GM19467 (cell line): ENCODE measurements around the gene AXIN1.

Source experiments
- ATAC-seq: cut with Tn5 transposase; IDR thresholded peaks from one replicate; pipeline ENCODE4 v1.9.1; 2021; ENCODE audit warnings: mild to moderate bottlenecking, moderate library complexity; ENCODE audit not compliant: unreplicated experiment

The AXIN1 gene

DNA sequence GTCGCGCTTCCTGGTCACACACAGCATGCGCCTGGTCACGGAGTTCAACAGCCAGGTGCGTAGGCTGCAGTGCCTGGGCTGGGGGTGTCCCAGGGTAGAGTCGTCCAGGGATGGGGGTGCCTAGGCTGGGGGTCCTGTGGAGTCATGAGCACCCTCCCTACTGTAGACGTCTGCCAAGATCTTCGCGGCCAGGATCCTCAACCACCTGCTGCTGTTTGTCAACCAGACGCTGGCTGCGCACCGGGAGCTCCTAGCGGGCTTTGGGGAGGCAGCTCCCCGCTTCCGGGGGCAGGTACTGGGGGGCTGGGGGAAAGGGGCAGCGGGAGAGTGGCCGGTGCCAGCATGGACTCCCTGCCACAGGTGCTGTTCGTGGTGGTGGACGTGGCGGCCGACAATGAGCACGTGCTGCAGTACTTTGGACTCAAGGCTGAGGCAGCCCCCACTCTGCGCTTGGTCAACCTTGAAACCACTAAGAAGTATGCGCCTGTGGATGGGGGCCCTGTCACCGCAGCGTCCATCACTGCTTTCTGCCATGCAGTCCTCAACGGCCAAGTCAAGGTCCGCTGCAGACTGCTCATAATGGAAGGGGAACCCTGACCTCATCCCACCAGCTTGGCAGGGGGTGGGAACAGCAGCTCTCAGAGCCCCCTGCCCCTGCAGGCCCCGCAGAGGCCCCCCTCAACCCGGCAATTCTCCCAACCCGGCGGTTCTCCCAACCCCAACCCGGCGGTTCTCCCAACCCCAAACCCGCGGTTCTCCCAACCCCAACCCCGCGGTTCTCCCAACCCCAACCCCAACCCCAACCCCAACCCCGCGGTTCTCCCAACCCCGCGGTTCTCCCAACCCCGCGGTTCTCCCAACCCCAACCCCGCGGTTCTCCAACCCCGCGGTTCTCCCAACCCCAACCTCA, 67.1 kb downstream of the AXIN1 start:
- ATAC-seq, result no peak

DNA sequence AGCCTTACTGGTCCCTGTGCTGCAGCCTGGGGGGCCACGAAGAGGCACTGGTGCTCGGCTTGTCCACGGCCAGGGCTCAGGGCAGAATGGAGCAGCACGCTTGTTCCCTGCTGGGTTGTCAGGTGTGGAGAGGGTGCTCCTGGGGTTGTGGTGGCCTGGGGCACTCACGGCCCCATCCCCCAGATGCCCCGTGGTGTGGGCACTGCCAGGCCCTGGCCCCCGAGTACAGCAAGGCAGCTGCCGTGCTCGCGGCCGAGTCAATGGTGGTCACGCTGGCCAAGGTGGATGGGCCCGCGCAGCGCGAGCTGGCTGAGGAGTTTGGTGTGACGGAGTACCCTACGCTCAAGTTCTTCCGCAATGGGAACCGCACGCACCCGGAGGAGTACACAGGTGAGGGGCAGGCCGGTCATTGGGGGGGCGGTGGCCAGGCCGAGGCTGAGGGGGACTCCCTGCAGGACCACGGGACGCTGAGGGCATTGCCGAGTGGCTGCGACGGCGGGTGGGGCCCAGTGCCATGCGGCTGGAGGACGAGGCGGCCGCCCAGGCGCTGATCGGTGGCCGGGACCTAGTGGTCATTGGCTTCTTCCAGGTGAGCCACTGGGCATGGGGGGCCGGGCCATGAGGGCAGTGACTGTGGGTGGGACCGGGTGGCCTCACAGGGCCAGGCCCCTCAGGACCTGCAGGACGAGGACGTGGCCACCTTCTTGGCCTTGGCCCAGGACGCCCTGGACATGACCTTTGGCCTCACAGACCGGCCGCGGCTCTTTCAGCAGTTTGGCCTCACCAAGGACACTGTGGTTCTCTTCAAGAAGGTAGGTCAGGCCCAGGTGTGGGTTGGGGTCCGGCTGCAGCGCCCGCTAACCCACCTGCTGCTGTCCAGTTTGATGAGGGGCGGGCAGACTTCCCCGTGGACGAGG, 68.1 kb downstream of the AXIN1 start:
- no peak for ATAC-seq

DNA sequence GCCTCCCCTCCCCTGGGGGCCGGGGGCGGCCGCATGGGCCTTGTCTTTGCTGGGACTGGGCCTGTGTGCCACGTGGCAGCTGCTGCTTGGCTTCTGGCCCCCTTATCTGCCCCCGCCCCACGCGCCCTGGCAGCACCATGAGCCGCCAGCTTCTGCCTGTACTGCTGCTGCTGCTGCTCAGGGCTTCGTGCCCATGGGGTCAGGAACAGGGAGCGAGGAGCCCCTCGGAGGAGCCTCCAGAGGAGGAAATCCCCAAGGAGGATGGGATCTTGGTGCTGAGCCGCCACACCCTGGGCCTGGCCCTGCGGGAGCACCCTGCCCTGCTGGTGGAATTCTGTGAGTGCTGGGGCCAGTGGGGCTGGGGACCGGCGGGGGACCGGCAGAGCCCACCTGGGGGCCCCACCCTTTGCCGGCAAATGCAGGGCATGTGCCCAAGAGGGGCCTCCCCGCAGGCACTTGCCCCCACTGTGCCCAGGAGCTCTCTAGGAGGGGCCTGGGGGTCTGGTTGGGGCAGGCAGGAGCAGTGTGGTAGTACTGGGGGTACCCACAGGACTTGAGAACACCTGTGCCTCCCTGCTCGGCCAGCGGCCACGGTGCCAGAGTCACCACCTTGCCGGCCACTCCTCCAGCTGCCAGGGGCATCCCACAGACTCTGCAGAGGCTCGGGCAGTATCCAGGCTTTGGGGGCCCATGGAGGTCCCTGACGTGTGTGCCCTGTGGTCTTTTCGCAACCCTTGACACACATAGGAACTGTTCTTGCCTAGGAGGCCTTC, 69.3 kb downstream of the AXIN1 start, which contains the start of gene PDIA2:
TSS of gene PDIA2 (plus strand) at position 132 of the 773 bp plus-strand sequence. CDS start at position 138, 6 bp downstream.
- no peak for ATAC-seq

DNA sequence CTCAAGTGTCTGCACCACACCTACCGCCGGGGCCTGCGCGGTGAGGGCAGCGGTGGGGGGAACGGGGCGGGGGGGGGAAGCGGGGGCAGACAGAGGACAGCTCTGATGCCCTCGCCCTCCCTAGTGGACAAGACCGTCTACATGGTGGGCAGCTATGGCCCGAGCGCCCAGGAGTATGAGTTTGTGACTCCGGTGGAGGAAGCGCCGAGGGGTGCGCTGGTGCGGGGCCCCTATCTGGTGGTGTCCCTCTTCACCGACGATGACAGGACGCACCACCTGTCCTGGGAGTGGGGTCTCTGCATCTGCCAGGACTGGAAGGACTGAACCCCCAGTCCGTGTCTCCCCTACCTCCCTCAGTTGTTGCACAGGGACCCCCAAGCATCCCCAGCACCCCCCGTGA, 70.0 kb downstream of the AXIN1 start:
- no peak for ATAC-seq

DNA sequence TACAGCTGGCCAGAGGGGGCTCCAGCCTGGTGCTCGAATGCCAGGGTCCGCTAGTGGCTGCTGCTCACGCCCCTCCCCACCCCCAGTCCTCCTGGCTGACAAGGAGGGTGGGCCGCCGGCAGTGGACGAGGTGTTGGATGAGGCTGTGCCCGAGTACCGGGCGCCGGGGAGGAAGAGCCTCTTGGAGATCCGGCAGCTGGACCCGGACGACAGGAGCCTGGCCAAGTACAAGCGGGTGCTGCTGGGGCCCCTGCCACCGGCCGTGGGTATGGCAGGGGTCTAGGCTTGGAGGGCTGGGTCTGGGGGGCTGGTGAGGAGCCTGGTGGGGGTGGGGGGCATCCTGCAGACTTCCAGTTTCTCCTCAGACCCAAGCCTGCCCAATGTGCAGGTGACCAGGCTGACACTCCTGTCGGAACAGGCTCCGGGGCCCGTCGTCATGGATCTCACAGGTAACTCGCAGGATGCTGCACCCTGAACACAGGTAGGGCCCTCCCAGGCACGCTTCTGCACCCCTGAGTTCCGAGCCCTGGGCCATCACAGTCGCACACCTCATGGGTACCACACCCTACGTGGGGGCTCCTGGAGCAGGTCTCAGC, 70.8 kb downstream of the AXIN1 start:
- ATAC-seq, result no peak

DNA sequence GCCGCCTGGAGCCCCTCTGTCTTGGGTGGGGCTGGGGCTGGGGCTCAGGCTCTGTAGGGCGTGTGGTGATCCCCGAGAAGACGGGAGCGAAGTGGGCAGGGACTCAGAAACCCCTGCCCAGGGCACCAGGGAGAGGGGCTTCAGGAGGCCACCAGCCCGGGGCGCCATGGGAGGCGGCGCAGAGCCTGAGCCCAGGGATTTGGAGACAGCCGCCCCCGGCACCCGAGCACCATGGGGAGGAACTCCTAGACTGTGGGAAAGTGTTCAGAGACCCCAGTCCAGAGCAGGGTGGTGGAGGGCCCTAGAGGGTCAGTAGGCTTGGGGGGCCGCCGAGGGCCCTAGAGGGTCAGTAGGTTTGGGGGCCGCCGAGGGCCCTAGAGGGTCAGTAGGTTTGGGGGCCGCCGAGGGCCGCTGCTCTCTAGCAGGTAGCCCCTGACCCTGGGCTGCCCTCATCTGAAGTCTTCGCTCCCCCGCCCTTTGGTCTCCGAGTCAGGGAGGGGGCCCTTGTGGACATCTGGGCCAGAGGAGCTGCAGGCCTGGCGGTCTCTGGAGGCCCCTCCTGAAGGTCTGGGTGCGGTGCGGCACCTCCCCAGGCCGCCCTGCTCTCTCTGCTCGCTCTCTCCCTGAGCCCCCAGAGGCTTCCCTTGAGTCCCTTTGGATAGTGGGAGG, 71.4 kb downstream of the AXIN1 start:
- no peak for ATAC-seq

DNA sequence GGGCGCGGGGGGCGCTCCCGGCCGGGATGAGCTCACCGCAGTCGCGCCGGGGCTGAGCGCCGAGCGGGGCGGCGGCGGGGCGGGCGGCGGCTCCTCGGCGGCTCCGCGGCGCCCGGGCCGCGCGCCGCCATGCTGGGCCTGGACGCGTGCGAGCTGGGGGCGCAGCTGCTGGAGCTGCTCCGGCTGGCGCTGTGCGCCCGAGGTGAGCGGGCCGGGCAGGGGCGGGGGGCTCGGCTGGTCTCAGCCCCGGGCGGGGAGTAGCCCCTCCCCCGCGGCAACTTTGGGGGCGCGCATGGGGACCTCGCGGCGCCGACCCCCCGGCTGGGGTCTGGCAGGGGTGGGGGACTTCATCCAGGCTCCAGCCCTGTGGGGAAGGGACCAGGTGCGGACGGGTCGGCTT, 72.0 kb downstream of the AXIN1 start, which contains the start of gene ARHGDIG:
TSS of gene ARHGDIG (plus strand) at position 40 of the 400 bp plus-strand sequence. CDS start at position 130, 90 bp downstream.
- no peak for ATAC-seq

DNA sequence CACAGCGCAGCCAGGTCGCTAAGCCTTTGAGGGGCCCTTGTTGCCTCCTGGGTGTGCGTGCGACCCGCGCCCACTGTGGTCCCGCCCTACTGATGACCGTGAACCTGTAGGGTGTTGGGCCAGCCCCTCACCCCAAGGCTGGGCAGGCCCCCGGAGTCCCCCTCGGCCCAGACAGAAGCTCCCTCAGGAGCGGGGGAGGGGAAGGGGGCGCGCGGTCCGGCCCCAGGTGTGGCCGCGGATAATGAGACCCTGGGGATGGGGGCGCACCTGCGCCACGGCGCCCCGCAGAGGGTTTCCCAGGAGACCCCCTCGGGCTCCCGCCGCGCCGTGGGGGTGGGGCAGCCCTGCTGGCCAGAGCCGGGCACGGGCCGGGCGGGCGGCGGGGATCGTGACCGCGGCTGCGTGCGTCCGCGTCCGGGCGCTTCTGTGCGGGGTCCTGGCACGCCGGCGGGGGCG, 72.5 kb downstream of the AXIN1 start:
- ATAC-seq, result no peak

DNA sequence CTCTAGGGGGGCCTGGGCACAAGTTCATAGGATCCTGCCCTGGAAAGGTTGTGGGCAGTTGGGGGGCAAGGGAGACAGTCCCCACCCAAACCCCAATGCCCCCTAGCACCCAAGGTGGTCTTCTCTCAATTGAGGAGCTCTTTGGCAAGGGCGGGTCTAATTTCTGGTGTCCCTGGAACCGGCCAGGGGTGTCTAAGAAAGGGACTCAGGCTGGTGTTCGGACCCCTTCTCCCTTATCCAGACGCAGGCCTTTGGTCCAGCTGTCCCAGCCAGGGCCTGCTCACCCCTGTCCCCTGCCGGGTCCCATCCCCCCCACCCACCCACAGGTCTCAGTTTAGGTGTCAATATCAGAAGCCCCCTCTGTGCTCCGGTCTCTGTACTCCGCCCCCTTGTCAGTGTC, 73.0 kb downstream of the AXIN1 start:
- no peak for ATAC-seq

DNA sequence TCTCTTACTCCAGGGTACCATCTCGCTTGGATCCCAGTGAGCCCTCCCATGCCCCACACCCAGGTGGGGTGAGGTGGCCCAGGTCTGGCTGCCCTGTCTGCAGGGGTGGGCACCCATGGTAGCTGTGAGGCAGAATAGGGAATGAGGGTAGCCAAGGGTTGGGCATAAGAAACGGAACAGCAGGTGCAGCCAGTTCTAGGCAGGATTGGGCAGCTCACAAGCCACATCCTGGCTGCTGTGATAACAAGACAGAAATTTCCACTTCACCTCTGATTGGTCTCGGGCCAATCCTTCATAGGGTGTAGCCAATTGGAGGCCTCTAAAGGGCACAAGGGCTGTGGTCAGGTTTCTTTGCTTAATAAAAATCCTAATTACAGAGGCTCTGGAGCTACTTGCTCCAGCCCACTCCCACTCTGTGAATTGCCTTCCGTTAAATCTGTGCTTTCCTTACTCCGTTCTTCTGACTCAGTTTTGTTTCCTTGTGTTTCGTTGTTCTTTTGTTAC, 73.6 kb downstream of the AXIN1 start:
- no peak for ATAC-seq

DNA sequence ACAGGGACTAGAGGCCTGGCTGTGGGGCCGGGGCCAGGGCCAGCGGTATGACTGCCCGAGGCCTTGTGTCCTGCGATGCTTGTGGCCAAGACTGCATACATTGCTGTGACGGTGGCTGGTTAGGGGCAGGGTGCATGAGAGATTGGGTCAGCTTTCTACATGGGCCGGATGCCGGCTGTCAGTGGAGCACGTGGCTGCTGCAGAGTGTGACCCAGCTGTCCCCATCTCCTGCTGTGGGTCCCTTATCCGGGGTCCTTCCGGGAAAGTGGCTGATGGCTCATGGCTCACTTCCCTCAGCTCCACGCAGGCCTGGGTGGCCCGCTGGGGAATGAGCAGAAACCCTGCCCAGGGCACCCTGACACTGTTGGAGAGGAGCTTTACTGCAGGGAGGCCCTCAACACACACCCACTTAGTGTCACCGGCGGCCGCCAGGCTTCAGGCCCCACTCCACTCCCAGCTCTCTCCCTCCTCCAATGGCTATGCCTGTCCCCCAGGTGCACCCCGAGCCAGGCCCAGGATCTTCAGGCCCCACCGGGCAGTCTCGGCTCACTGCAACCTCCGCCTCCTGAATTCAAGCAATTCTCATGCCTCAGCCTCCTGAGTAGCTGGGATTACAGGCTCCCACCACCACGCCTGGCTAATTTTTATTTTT, 76.0 kb downstream of the AXIN1 start:
- ATAC-seq, result no peak

DNA sequence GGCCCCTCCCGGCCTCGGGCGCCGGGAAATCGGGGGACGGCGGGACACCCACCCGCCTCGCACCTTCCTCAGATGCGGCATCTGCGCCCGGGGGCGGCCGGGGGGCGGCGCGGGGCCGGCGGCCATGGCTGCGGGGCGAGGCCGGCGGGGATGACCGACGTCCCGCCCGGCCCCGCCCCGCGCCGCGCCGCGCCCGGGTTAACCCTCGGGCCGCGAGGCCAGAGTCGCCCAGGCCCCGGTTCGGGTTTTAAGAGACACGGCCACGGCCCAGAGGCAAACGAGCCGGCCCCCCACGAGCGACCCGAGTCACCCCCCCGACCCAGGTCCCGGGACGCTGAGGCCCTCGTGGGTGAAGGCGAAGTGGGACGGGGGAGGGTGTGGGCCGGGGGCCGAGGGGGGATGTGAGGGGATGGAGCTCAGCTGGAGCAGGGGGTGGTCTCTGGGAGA, 76.7 kb downstream of the AXIN1 start, which contains the start of gene RGS11:
TSS of gene RGS11 (minus strand) at position 159 of the 447 bp plus-strand sequence. CDS start at position 126, 33 bp downstream.
- ATAC-seq, result no peak

DNA sequence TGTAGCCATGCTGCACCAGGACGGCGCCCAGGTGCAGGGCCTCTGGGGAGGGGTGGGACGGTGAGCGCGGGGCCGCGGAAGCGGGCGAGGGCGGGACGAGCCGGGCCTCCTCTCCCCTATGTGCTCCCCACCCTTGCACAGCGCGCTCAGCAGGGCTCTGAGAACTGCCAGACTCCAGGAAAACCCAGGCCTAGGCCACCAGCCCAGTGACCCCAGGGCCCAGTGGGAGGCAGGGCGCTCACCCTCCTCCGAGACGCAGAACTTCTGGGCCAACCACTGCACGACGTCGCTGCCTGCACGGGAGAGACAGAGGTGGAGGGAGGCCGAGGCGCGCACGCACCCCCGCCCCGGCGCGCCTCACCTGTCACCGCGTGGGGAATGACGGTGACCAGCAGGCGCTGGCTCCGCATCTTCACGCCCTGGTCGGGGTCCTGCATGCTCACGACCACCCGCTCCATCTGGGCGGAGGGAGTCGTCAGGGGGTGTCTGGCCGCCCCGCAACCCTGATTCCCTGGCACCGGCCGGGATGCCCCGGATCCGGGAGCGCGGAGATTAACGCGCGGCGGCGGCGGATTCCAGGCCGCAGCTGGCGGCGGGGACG, 77.4 kb downstream of the AXIN1 start:
- ATAC-seq, result no peak

DNA sequence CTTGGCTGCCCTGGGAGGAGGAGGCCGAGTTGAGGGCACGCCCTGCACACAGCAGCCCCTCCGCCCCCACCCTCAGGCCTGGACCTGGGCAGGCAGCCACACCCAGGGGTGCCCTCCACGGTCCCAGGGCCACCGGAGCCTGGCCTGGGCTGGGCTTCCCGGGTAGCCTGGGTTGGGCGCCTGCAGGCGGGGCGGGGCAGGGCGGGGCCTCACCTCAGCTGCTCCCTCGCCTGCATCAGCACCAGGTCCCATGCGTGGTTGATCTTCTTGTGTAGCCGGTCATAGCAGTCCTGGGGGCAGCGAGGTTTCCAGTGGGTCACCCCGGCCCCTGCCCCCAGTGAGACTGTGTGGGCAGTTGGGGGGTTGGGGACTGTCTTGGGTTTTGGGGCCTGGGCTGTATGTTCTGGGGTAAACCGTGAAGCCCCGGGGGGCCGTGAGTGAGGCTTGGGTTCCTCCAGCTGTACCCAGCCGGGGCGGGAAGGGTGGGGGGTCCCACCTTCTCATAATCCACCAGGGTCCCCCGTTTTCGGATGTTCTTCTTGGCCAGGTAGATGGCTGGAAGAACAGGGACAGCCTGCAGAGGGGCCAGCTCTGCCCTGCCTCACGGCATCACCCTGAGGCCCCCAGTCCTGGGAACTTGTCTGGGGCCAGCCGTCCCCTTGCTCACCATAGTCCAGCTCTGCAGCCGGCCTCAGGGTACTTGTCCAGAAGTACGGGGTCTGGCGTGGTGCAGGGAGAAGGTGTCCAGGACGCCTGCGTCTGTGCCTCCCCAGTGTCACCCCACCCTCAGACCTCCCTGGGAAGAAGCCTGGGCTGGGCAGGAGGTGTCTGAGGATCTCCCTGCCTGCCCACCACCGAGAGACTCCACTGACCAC, 78.7 kb downstream of the AXIN1 start:
- no peak for ATAC-seq

DNA sequence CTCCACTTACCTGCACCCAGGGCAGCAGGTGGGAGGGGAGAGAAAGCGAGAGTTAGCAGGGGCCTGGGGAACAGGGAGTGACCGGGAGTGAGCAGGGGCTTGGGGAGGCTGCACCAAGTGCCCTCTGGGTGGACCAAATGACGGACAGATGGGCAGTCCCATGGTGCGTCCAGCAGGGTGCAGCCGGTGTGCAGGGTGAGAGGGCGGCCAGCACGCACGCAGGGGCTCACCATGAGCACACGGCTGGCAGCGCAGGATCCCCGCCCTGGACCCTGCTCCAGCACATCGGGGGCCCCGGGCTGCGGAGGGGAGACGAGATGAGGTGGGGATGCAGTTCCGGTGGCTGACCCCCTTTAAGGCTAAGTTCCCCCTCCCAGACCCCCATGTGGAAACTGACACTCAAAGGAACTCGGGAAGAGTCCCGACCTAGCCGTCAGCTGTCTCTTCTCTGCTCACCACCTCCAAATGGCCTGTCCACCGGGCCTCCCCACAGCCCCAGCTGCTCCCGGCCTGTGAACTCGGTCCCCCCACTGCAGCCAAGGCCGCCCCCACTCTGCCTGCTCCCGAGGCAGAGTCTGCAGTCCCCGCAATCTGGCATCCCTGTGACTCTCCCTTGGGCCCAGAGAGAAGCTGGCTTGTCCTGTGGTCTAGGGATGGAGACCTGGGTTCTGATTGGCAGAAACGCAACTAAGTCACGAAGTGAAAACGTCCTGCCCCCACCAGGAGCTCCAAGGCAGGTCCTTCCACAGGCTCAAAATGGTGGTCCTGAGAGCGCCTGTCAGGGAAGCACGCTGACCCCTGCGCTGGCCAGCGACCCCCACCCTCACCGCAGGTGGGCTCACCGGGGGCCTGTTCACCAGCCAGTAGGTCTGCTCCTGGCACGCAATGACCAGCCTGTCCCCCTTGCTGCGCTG, 79.6 kb downstream of the AXIN1 start:
- ATAC-seq, result no peak
